ENCODE data around the gene PITPNM2.

DNA sequence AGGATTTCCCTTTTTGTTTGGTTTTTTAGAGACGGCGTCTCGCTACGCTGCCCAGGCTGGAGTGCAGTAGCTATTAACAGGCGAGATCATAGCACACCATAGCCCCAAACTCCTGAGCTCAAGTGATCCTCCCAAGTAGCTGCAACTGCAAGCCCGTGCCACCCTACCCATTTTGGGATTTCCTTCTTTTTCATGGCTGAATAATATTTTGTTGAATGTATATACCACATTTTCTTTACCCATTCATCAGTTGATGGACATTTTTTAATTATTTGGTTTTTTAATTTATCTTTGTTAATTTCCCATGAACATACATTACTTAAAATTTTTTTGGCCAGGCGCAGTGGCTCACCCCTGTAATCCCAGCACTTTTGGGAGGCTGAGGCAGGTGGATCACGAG lies 15.2 kb downstream of the PITPNM2 start:
- TF ChIP-seq EZH2 (IDR thresholded peaks at IDR 0.05) (no peak), POLR2AphosphoS5 (IDR thresholded peaks at IDR 0.05; ENCODE audit: borderline replicate concordance, low read depth, low read length) (no peak), FOXP2 (optimal IDR thresholded peaks at IDR 0.05; ENCODE audit: control extremely low read depth, extremely low read length, insufficient read depth) (no peak)

Measured in SK-N-MC (cell line).